Activated CD4-positive, alpha-beta T cell treated with anti-CD3 and anti-CD28 coated beads for 36 hours (primary cell): ENCODE data around the gene GLCE. TPM values are rescaled to one million over a fixed set of nuclear protein-coding genes. Genes with fewer than 3 reads are reported as not detected.

ENCODE experiments used
- ATAC-seq: fragments of 200-7000 bp; cut with Tn5 transposase; one replicate; pipeline ENCODE4 v1.10.0; 2021; ENCODE audit warnings: mild to moderate bottlenecking, moderate library complexity
- CTCF ChIA-PET: fragments of 350-600 bp; sonication (Branson Sonifier 250); formaldehyde crosslinking; loops from one replicate; lab custom pipeline; 2021; ENCODE audit warnings: antibody characterized with exemption; lab: Charles Lee
- POLR2A ChIA-PET: fragments of 350-600 bp; sonication (Branson Sonifier 250); formaldehyde crosslinking; loops from one replicate; lab custom pipeline; 2021; ENCODE audit warnings: antibody characterized with exemption, inconsistent platforms; lab: Charles Lee
- DNase-seq: peaks from one replicate; pipeline ENCODE4 v3.0.0-alpha.2; 2020
- H3K27ac Mint-ChIP-seq: one replicate; pipeline ENCODE4 v1.8.0; 2021; ENCODE audit warnings: mixed read lengths
- H3K27me3 Mint-ChIP-seq: one replicate; pipeline ENCODE4 v1.8.0; 2021; ENCODE audit warnings: mixed read lengths
- H3K36me3 Mint-ChIP-seq: one replicate; pipeline ENCODE4 v1.8.0; 2021; ENCODE audit warnings: low read depth, mixed read lengths
- H3K4me1 Mint-ChIP-seq: one replicate; pipeline ENCODE4 v1.8.0; 2021; ENCODE audit warnings: mixed read lengths
- H3K4me3 Mint-ChIP-seq: one replicate; pipeline ENCODE4 v1.8.0; 2021; ENCODE audit warnings: mild to moderate bottlenecking, moderate library complexity, mixed read lengths
- H3K9me3 Mint-ChIP-seq: one replicate; pipeline ENCODE4 v1.8.0; 2021; ENCODE audit warnings: low read depth, mixed read lengths
- intact Hi-C, 2 experiments: fragments of 100-400 bp; cut with DNase I in 1 of 2; cut with micrococcal nuclease in 1 of 2; formaldehyde crosslinking; loops; one replicate each; pipeline versions ENCODE4 v1.14.2 to v1.15.1; 2022 to 2024; cut with DNase I, micrococcal nuclease
- total RNA-seq, 2 experiments: library from RNA; stranded (reverse); gene quantifications; one replicate each; pipeline ENCODE4 v1.2.3, GENCODE V29; 2021

The GLCE gene
- total RNA-seq, 2 experiments from 2014 or later, result 3.6 to 4.2 TPM

DNA sequence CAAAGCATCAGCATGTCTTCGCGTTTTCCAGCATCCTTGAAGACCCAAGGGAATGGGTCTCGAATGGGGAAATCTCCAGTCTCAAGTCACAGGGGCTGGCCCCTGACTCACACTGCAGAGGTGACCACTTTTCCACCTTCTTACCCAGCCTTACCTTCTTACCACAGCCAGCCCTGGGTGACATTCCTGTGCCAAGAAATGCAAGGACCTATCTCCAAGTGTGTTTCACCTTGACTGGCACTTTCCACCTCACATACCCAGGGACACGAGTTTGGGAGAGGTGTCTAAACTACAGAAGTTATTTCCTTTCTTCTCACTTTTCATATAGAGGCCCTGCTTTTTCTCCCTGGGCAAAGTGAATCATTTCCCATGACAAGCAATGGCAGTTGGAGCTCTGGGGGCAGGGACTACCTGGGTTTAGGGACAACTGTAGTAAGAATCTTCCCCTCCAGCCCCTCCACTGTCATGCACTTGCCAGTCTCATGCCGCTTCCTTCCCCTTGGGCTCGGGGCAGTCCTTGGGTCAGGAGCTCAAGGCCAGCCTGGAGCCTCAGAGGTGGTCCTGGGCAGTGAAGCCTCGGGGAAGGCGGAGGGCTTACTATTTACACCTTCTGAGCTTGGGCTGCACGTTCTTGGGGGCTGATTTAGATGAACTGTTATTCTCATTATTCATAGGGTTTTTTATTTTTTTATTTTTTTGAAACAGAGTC, 155.1 kb downstream of the GLCE start:
- Mint-ChIP-seq H3K27me3 (peaks cover 18% of the 10 kb centered on the region), H3K4me1 (peaks cover 9% of the 10 kb centered on the region), H3K27ac (no peak overlapping the region), H3K36me3 (no peaks in the 10 kb centered on the region), H3K9me3 (no peaks in the 10 kb centered on the region), H3K4me3 (no peak overlapping the region)
- ATAC-seq (no peak), DNase-seq (no peak)
- intact Hi-C loops, result no loop called here
- ChIA-PET POLR2A (no interaction called here), CTCF (interaction anchor here (1.3 kb wide), 1 partner anchor 10 kb away, joined by 3 read pairs; no protein-coding TSS in a partner anchor)

DNA sequence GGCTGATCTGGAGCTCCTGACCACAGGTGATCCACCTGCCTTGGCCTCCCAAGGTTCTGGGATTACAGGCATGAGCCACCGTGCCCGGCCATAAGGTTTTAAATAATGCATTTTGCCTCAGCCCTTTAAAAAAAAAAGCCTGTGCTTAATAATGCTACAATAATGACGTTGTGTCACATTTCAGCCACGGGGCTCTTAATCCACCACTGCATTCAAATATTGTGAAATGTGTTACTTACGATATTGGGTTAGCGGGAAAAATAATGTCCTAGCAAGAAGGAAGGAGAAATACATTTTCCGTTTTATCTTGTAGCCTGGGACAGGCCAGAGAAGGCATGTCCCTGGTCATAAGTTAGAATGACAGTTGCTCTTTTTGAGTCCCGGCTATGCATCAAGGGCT, 155.9 kb downstream of the GLCE start:
- Mint-ChIP-seq H3K4me1 (peaks cover 17% of the 10 kb centered on the region), H3K9me3 (no peaks in the 10 kb centered on the region), H3K27me3 (peaks cover 15% of the 10 kb centered on the region), H3K36me3 (no peaks in the 10 kb centered on the region), H3K4me3 (no peak overlapping the region), H3K27ac (no peak overlapping the region)
- ATAC-seq (no peak), DNase-seq (no peak)
- intact Hi-C loops, result no loop called here
- ChIA-PET CTCF (no interaction called here), POLR2A (no interaction called here)

DNA sequence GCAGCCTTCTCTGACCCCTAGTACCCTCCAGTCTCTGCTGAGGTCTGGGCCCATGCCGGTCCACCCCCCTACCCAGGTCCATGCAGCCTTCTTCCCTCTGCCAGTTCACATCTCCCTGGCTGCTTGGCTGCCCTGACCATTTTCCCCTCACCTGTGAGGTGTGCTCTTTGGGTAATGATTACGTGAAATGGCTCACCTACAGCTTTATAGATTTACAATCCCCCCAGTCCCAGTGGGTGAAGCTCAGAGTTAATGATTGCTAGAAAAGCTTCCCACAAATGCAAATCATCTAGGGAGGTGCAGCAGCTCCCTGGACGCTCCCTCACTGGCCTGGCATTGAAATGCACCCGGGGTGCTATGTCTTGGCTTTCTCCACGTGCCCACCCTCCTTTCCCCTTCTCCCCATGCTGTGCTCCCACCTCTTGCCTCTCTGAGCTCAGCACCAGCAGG, 157.0 kb downstream of the GLCE start:
- DNase-seq (no peak), ATAC-seq (no peak)
- Mint-ChIP-seq H3K36me3 (no peaks in the 10 kb centered on the region), H3K4me3 (no peak overlapping the region), H3K9me3 (no peaks in the 10 kb centered on the region), H3K27ac (no peak overlapping the region), H3K4me1 (peaks cover 22% of the 10 kb centered on the region), H3K27me3 (peaks cover 15% of the 10 kb centered on the region)
- CTCF ChIA-PET, result no interaction called here
- intact Hi-C loops, result no loop called here
- POLR2A ChIA-PET, result no interaction called here

DNA sequence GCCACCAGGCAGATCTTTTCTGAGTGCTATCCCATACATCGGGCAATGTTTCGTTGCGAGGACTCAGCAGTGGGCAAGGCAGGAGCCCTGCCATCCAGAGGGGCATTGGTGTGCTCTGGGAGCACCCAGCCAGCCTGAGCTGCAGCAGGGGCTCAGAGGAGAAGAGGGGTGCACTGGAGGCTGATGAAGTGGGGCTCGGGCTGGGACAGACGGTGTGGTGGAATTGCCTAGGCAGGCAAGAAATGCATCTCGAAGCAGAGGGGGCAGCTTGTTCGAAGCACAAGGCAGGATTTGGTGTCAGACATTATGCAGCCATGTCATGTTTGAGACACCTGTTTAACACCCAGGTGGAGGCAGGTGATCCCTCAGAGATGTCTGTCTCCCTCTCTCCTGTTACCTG, 157.6 kb downstream of the GLCE start:
- Mint-ChIP-seq H3K36me3 (no peaks in the 10 kb centered on the region), H3K9me3 (no peaks in the 10 kb centered on the region), H3K4me1 (peaks cover 22% of the 10 kb centered on the region), H3K4me3 (no peak overlapping the region), H3K27ac (no peak overlapping the region), H3K27me3 (peaks cover 19% of the 10 kb centered on the region)
- CTCF ChIA-PET, result no interaction called here
- intact Hi-C loops, result no loop called here
- DNase-seq (no peak), ATAC-seq (no peak)
- POLR2A ChIA-PET, result no interaction called here

DNA sequence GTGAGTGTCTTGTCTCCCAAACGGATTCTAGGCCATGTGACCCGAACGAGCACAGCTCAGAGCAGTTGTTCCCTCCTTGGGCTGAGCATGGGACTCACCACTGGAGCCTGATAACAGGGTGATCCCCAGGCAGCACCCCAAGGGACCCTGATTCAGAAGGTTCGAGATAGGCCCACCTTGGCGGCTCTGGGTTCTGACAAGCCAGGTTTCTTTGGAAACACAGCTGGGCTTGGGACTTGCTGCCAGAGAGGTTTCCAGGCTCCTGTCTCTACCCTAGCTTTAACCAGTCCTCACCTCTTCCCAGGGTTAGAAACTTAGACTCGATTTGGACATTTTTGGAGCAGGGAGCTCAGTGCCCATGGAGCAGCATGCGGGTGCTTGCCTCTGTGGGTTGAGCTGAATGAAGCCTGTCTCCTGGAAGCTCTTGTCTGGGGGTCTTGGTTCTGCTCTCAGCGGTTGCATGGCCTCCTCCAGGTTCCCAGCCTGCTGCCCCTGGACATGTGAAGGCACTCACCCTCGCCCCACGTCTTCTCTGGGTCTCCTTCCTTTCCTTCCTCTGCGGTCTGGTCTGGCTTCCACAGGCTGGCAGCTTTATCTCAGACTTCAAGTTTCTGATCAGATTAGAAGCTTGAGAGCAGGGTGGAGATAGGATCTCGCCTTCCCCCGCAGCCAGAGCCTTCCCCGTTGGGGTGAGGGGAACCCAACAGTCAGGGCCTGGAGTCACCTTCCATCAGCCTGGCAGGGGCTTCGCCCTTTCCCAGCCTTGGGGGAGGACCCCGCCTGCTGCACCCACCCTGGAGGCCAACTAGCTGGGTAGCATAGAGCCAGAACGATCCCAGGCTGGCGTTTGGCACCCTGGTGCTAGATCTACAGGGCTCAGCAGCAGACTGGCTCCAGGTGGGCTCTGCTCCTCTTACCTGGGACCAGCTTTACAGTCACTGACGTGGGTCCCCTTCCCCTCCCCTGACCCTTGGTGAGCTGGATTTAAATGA, 159.2 kb downstream of the GLCE start:
- DNase-seq, result no peak
- Mint-ChIP-seq H3K36me3 (no peaks in the 10 kb centered on the region), H3K27me3 (peaks cover 19% of the 10 kb centered on the region), H3K9me3 (no peaks in the 10 kb centered on the region), H3K4me3 (no peak overlapping the region), H3K4me1 (peaks cover 22% of the 10 kb centered on the region), H3K27ac (no peak overlapping the region)
- CTCF ChIA-PET, result interaction anchor here (0.7 to 1.4 kb wide), 4 partner anchors 8 to 89 kb away, joined by 3 read pairs; no protein-coding TSS in a partner anchor
- ATAC-seq, result peak; percentile 27
- POLR2A ChIA-PET, result no interaction called here
- intact Hi-C loops, result loop anchor here (5.0 kb wide), 4 partner anchors 73 to 398 kb away; no protein-coding TSS in a partner anchor

DNA sequence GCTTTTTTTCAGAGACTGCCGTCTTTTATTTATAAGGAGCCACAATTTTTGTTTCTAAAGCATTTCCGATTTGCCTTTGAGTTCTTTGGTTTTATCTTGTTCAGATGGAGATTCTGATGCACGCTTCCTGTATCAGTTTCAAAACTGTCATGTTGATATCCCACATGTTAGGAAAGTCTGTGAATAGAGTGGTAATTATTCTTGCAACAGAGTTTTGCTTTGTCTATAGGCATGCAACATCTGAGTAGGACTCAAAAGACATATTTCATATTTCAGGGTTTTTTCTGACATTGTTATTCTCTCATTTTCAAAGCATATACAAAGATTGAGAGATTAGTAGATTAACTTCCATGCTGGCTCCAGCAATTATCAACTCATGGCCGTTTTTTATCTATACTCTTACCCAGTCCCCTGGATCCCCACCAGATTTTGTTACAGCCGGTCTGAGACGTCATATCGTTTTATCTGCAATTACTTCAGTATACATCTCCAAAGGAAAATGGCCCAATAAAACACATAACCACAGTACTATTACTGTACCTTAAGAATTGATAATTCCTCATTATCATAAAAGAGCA, 160.6 kb downstream of the GLCE start:
- ATAC-seq (peak; percentile 93), DNase-seq (no peak)
- Mint-ChIP-seq H3K4me3 (no peak overlapping the region), H3K9me3 (no peaks in the 10 kb centered on the region), H3K4me1 (peaks cover 22% of the 10 kb centered on the region), H3K27me3 (peaks cover 22% of the 10 kb centered on the region), H3K27ac (peak overlapping the region; percentile 39), H3K36me3 (no peaks in the 10 kb centered on the region)
- ChIA-PET POLR2A (no interaction called here), CTCF (no interaction called here)
- intact Hi-C loops, result loop anchor here (1.0 to 5.0 kb wide), 5 partner anchors 71 to 396 kb away; partner anchors contain the start of gene KIF23 (in 1 of the 2)

Other genes with a start within 250 kb of the GLCE start
- 1 to 10 TPM; 1.0 to 1.3 TPM for gene SPESP1, start 230.1 kb upstream of the GLCE start, total RNA-seq
- gene NOX5, start 145.9 kb upstream of the GLCE start, total RNA-seq, result not detected
- gene PAQR5, start 138.3 kb downstream of the GLCE start, total RNA-seq, result under 1 TPM in 1 of 2 experiments, not detected in 1; 0.05 TPM